Lower leg skin (tissue), 4 donors: Measurements from ENCODE around the gene NF2. TPM values are rescaled to one million over a fixed set of nuclear protein-coding genes. Genes with fewer than 3 reads are reported as not detected.

Experiments used
- DNase-seq, 2 donors: peaks; one replicate each; pipeline ENCODE4 v3.0.0-alpha.2; 2019; ENCODE audit warnings: low spot score in 2 of 2
- H3K4me3 ChIP-seq: fragments of 200-600 bp; sonication (generic); 2 replicates; pipeline ENCODE4 v1.5.1; 2017; ENCODE audit warnings: mild to moderate bottlenecking, low read depth; ENCODE audit not compliant: poor library complexity, severe bottlenecking
- POLR2A ChIP-seq, 2 donors: fragments of 450-650 bp; IDR thresholded peaks; one replicate each; pipeline ENCODE4 v1.6.1; 2016 to 2017; ENCODE audit warnings: antibody characterized with exemption in 2 of 2, mild to moderate bottlenecking in 1 of 2, moderate library complexity in 1 of 2
- WGBS, 2 donors: methylation state at CpG; one replicate each; pipeline ENCODE4 v1.1.5; 2018; 5-methylcytosine and 5-hydroxymethylcytosine counted together
- intact Hi-C: fragments of 100-400 bp; cut with DNase I; formaldehyde crosslinking; loops from one replicate; pipeline ENCODE4 v1.15.0; 2023; ENCODE audit warnings: low total_unique reads
- total RNA-seq, 4 donors: library from RNA; depleted of rRNA; stranded (reverse); fragments of >200 nt; gene quantifications; one replicate each; pipeline ENCODE4 v1.1.0, GENCODE V29; 2016
- TF ChIP-seq, protein P1 (sequence below), 3 donors: fragments of 450-650 bp; IDR thresholded peaks; one replicate each; pipeline ENCODE4 v1.5.1; 2016; ENCODE audit warnings: antibody characterized with exemption in 3 of 3, mild to moderate bottlenecking in 3 of 3, moderate library complexity in 2 of 3

The NF2 gene
- total RNA-seq, 4 donors from 2014 or later = 16.7 to 32.0 (median 25.2) TPM

DNA sequence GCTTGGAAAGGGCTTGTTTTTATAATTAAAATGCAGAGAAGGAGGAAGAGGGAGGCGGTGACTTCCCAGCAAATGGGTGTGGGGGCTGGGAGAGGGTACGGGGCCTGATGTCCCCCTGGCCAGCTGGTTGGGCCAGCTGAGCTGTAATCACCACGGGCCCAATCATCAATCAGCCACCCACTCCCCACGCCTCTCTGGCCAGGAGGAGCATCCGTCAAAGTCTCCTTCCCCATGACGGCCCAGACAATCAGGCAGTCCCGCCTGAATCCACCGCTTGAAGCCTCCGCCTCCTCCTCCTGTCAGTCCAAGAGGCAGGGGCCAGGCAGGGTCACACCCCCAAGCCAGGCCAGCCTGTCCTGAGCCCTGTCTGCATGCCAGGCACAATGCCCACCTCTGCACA is 103.1 kb downstream of the NF2 start:
- DNase-seq = no peak
- no peak overlapping the region for H3K4me3 ChIP-seq
- TF ChIP-seq, protein P1, sequence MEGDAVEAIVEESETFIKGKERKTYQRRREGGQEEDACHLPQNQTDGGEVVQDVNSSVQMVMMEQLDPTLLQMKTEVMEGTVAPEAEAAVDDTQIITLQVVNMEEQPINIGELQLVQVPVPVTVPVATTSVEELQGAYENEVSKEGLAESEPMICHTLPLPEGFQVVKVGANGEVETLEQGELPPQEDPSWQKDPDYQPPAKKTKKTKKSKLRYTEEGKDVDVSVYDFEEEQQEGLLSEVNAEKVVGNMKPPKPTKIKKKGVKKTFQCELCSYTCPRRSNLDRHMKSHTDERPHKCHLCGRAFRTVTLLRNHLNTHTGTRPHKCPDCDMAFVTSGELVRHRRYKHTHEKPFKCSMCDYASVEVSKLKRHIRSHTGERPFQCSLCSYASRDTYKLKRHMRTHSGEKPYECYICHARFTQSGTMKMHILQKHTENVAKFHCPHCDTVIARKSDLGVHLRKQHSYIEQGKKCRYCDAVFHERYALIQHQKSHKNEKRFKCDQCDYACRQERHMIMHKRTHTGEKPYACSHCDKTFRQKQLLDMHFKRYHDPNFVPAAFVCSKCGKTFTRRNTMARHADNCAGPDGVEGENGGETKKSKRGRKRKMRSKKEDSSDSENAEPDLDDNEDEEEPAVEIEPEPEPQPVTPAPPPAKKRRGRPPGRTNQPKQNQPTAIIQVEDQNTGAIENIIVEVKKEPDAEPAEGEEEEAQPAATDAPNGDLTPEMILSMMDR (IDR thresholded peaks at IDR 0.05) = no peak
- no peak for TF ChIP-seq POLR2A (IDR thresholded peaks at IDR 0.05)
- WGBS, 2 donors = 28 to 50% methylated on average over 7 to 9 of the region's 9 CpGs
- intact Hi-C loops = no loop called here

DNA sequence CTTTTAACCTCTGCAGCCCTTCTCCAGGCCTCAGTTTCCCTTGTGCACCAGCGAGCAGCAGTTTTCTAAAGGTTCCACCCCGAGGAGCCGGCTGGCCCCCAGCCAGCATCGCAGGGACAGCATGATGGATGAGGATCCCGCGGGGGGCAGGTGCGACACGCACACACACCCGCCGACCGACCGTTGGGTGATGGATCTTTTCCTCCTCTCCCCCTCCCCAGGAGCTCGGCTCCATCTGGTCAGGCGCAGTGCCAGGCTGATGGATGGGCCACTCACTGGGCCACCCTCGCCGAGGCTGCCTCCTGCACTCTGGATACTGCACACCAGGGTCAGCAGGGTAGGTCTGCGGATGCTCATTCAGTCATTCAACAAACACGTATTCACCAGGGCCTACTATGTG is 103.6 kb downstream of the NF2 start:
- TF ChIP-seq, protein P1 (IDR thresholded peaks at IDR 0.05) = no peak
- no peak overlapping the region for H3K4me3 ChIP-seq
- 44 to 52% methylated on average over 14 to 18 of the region's 18 CpGs for WGBS, 2 donors
- intact Hi-C loops = no loop called here
- DNase-seq = no peak

DNA sequence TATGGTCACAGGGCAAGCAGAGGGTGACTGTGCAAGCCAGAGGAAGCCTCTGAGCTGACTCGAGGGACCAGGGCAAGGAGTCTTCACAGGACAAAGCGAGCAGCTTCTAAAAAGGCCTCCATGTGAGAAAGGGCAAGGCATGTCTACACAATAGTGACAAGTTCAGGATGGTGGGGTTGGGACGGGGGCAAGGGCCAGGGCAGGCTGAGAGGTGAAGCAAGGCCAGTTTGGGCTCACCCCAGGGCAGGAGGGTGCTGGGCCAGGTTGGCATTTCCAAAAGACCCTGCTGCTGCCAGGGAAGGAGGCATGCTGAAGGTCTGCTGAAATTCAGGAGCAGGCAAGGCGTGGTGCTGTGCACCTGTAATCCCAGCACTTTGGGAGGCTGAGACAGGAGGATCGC is 104.0 kb downstream of the NF2 start:
- WGBS, 2 donors = 82 to 86% methylated on average over 5 of the region's 5 CpGs
- H3K4me3 ChIP-seq = no peak overlapping the region
- TF ChIP-seq, protein P1 (IDR thresholded peaks at IDR 0.05) = no peak
- no peak for TF ChIP-seq POLR2A (IDR thresholded peaks at IDR 0.05)
- DNase-seq = no peak
- intact Hi-C loops = no loop called here

DNA sequence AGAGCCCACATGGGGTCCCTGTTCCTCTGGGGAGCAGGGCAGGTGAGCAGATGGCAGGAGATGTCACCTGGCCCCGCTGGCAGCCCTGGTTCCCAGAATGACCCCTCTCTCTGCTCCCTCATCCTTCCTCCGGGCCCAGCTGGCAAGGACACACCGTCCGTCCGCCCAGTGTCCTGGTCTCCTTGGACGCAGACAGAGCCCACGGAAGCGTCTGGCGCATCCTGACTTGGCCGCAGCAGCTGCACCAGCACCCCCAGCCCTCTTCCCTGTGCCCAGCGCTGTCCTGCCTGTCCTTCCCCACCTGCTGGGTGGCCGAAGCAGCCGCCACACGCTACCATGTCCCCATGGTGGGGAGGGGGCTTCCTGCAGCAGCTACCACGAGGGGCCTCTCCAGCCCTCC is 106.8 kb downstream of the NF2 start:
- intact Hi-C loops = no loop called here

DNA sequence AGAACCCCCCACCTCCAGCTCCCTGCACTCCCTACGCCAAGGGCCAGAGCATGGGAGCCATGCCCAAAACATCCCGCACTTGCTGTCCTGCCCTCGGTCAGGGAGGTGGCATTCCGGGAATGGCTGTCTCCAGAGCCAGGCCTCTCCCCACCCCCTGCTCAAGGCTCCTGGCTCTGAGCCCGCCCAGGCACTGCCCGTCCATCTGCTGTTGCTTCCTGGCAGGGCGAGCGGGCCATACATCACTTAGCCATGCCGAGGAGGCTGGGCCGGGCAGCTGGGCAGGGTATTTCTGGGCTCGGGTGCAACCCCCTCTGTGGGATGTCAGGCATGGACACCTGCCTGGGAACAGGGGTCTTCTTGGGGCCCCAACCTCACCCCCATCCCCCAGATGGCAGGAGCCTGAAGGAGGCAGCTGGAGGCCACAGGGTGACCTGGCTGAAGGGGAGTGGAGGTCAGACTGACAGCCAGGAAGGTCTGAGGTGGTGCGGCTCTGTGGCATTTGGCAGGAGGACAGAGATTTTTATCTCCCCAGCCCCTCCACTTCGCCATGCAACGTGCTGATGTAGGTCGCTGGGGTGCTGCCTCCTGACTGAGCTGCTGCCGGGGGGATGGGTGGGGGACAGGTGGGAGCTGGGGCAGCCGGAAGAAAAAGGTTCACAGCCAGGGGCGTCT is 107.6 kb downstream of the NF2 start:
- no peak overlapping the region for H3K4me3 ChIP-seq
- 56 to 59% methylated on average over 15 to 17 of the region's 18 CpGs for WGBS, 2 donors
- intact Hi-C loops = no loop called here
- TF ChIP-seq, protein P1 (IDR thresholded peaks at IDR 0.05) = no peak
- no peak for TF ChIP-seq POLR2A (IDR thresholded peaks at IDR 0.05)
- no peak for DNase-seq

More for the DNA sequence above, 106.8 kb downstream of the NF2 start:
- DNase-seq = no peak
- 86% methylated on average over 15 of the region's 15 CpGs for WGBS, 2 donors
- TF ChIP-seq POLR2A (IDR thresholded peaks at IDR 0.05) = no peak
- TF ChIP-seq, protein P1 (IDR thresholded peaks at IDR 0.05) = no peak
- no peak overlapping the region for H3K4me3 ChIP-seq

DNA sequence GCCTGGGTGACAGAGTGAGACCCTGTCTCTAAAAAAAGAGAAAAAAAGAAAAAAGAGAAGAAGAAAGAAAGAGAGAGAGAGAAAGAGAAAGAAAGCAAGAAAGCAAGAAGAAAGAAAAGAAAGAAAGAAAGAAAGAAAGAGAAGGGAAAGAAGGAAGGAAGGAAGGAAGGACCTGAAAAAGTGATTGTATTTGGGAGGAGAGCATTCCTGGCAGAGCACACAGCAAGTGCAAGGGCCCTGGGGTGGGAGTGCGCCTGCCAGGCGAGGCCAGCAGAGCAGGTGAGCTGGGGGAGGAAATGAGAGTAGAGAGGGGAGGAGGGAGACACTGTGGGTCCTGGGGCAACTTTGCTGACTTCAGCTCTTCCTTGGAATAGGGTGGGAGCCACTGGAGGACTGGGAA is 108.7 kb downstream of the NF2 start:
- no peak for DNase-seq
- intact Hi-C loops = no loop called here
- WGBS, 2 donors = 69 to 86% methylated on average over 2 of the region's 2 CpGs
- no peak for TF ChIP-seq POLR2A (IDR thresholded peaks at IDR 0.05)
- TF ChIP-seq, protein P1 (IDR thresholded peaks at IDR 0.05) = no peak
- no peak overlapping the region for H3K4me3 ChIP-seq
